ENCODE measurements around the gene KRT7. TPM values are rescaled to one million over a fixed set of nuclear protein-coding genes. Genes with fewer than 3 reads are reported as not detected.
"Not testable (repeated sequence)": the region's sequence is repeated elsewhere in the genome, so short reads cannot be mapped to it uniquely, and the experiment has no call there.

The KRT7 gene
- total RNA-seq, 1 experiment from 2014 or later = 0.80 TPM

- H3K4me3 ChIP-seq (ENCODE audit: insufficient read depth, low read depth, low read length) = no peak within 1 kb of the TSS
- H3K27me3 ChIP-seq (ENCODE audit: control insufficient read depth, insufficient read depth, low read length) = peaks cover 12% of the 10 kb centered on the region
- DNase-seq = no peak
- no peaks in the 10 kb centered on the region for H3K36me3 ChIP-seq (replicated peaks; ENCODE audit: control insufficient read depth, insufficient read depth, low read length)
Measured at GRCh38 chr12:52274521-52275120, 41.6 kb downstream of the KRT7 start, which contains the start of gene KRT86. Gene KRT86, plus strand, starts transcription at chr12:52274645. Its CDS starts 27,272 bp downstream, at chr12:52301917.

DNA sequence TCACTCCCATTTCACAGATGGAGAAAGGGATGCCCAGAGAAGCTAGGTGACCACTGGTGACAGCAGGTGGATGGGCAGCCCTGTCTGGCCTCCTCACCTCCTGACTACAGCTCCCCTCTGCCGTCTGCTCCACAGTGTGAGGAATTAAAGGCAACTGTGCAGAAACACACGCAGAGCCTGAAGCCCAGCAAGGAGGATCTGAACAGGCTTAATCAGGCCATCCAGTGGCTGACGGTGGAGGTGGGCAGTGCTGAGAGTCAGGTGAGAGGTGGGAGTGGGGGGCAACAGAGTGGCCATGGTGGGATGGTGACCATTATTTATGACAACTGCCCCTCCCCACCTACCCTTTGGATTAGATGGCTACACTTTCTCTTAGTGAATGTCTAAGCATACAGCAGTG is 42.6 kb downstream of the KRT7 start:
- Histone ChIP-seq H3K4me3 (ENCODE audit: insufficient read depth, low read depth, low read length) (no peak overlapping the region), H3K27me3 (ENCODE audit: control insufficient read depth, insufficient read depth, low read length) (peaks cover 12% of the 10 kb centered on the region), H3K36me3 (replicated peaks; ENCODE audit: control insufficient read depth, insufficient read depth, low read length) (no peaks in the 10 kb centered on the region)
- DNase-seq = no peak

DNA sequence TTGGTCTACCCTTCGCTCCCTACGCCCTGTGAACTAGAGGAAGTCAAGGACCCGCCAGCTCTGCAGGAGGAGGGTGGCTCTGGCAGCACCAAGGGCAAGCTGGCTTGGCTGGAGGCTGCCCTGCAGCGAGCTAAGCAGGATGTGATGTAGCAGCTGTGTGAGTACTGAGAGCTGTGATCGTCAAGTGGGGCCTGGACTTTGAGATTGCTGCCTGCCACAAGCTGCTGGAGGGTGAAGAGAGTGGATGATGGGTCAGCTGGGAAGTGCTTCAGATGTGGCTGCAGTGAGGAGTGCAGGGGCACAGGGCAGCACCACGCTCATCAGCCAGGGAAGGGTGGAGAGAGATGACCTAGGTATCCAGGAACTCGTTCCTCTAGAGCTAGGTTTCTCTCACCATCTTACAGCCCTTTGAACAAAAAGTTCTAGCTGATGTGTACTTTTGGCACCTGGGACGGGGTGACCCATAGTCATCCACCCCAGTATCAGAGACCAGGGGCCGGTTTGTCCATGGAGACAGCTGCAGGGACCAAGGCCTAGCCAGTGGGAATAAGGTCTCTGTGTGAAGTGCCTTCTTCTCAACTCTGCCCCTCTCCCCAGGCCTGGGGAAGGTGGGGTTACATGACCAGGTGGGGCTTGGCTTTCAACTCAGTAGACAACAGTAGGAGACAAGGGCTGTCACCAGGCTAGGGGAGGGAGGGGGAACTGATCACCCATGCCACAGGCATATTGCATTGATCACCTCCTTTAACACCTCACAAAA is 44.6 kb downstream of the KRT7 start:
- Histone ChIP-seq H3K36me3 (replicated peaks; ENCODE audit: control insufficient read depth, insufficient read depth, low read length) (no peaks in the 10 kb centered on the region), H3K27me3 (ENCODE audit: control insufficient read depth, insufficient read depth, low read length) (peaks cover 12% of the 10 kb centered on the region), H3K4me3 (ENCODE audit: insufficient read depth, low read depth, low read length) (no peak overlapping the region)
- DNase-seq = no peak

- peak; percentile 96 for DNase-seq
- H3K36me3 ChIP-seq (replicated peaks; ENCODE audit: control insufficient read depth, insufficient read depth, low read length) = no peaks in the 10 kb centered on the region
- H3K4me3 ChIP-seq (ENCODE audit: insufficient read depth, low read depth, low read length) = peak overlapping the region; percentile 9; the same call in 1 of the 2 replicates
- H3K27me3 ChIP-seq (ENCODE audit: control insufficient read depth, insufficient read depth, low read length) = peaks cover 12% of the 10 kb centered on the region
Measured at GRCh38 chr12:52278575-52279421, 45.8 kb downstream of the KRT7 start.

GRCh38 chr12:52279422-52280318 is 46.6 kb downstream of the KRT7 start:
- Histone ChIP-seq H3K27me3 (ENCODE audit: control insufficient read depth, insufficient read depth, low read length) (peaks cover 12% of the 10 kb centered on the region), H3K36me3 (replicated peaks; ENCODE audit: control insufficient read depth, insufficient read depth, low read length) (no peaks in the 10 kb centered on the region), H3K4me3 (ENCODE audit: insufficient read depth, low read depth, low read length) (no peak overlapping the region)
- peak; percentile 17 for DNase-seq

GRCh38 chr12:52280319-52280795 is 47.3 kb downstream of the KRT7 start:
- no peak for DNase-seq
- Histone ChIP-seq H3K4me3 (ENCODE audit: insufficient read depth, low read depth, low read length) (no peak overlapping the region), H3K36me3 (replicated peaks; ENCODE audit: control insufficient read depth, insufficient read depth, low read length) (no peaks in the 10 kb centered on the region), H3K27me3 (ENCODE audit: control insufficient read depth, insufficient read depth, low read length) (peaks cover 12% of the 10 kb centered on the region)

DNA sequence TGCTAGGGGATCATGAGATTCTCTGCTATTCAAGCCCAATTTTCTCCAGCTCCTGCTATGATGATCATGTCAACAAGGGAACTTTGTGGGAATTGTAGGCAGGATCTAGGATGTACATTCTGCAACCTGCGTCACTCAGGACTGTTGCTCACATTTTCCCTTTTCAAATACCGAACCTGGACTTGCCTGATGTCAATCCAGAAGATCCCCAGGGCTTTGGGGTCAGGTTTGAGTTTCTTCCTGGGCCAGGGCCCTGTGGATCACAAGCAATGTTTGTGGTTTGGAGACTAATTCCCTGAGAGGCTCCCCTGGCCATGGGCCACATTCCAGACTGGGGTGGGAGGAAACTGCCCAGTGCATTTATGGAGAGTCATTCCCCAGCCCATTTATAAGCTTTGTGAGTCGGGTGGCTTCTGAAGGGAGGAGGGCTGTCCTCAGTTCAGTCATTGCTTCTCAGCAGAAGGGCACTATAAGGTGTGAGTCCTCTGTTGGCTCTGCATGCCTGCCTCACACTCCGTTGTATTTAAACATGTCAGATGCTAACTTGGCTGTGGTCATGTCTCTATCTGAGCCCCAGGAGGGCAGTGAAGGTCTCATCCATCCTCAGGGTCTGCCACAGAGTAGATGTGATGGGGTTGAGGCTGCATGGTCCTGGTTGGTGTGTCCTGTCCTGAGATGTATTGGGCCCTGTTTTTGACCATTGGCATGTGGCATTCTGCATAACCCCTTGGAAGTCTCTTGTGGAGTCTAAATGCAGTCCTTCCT is 47.9 kb downstream of the KRT7 start:
- peaks cover 12% of the 10 kb centered on the region for H3K27me3 ChIP-seq (ENCODE audit: control insufficient read depth, insufficient read depth, low read length)
- no peak for DNase-seq
- no peaks in the 10 kb centered on the region for H3K36me3 ChIP-seq (replicated peaks; ENCODE audit: control insufficient read depth, insufficient read depth, low read length)
- H3K4me3 ChIP-seq (ENCODE audit: insufficient read depth, low read depth, low read length) = no peak overlapping the region

- Histone ChIP-seq H3K4me3 (ENCODE audit: insufficient read depth, low read depth, low read length) (no peak overlapping the region), H3K36me3 (replicated peaks; ENCODE audit: control insufficient read depth, insufficient read depth, low read length) (no peaks in the 10 kb centered on the region), H3K27me3 (ENCODE audit: control insufficient read depth, insufficient read depth, low read length) (no peaks in the 10 kb centered on the region)
- DNase-seq = no peak
Measured at GRCh38 chr12:52284562-52285171, 51.6 kb downstream of the KRT7 start.

- Histone ChIP-seq H3K36me3 (replicated peaks; ENCODE audit: control insufficient read depth, insufficient read depth, low read length) (no peaks in the 10 kb centered on the region), H3K4me3 (ENCODE audit: insufficient read depth, low read depth, low read length) (no peak overlapping the region), H3K27me3 (ENCODE audit: control insufficient read depth, insufficient read depth, low read length) (no peaks in the 10 kb centered on the region)
- DNase-seq = no peak
Measured at GRCh38 chr12:52285172-52285745, 52.2 kb downstream of the KRT7 start.

GRCh38 chr12:52285851-52286530 is 52.9 kb downstream of the KRT7 start:
- no peak for DNase-seq
- no peaks in the 10 kb centered on the region for H3K36me3 ChIP-seq (replicated peaks; ENCODE audit: control insufficient read depth, insufficient read depth, low read length)
- H3K4me3 ChIP-seq (ENCODE audit: insufficient read depth, low read depth, low read length) = no peak overlapping the region
- H3K27me3 ChIP-seq (ENCODE audit: control insufficient read depth, insufficient read depth, low read length) = no peaks in the 10 kb centered on the region

DNA sequence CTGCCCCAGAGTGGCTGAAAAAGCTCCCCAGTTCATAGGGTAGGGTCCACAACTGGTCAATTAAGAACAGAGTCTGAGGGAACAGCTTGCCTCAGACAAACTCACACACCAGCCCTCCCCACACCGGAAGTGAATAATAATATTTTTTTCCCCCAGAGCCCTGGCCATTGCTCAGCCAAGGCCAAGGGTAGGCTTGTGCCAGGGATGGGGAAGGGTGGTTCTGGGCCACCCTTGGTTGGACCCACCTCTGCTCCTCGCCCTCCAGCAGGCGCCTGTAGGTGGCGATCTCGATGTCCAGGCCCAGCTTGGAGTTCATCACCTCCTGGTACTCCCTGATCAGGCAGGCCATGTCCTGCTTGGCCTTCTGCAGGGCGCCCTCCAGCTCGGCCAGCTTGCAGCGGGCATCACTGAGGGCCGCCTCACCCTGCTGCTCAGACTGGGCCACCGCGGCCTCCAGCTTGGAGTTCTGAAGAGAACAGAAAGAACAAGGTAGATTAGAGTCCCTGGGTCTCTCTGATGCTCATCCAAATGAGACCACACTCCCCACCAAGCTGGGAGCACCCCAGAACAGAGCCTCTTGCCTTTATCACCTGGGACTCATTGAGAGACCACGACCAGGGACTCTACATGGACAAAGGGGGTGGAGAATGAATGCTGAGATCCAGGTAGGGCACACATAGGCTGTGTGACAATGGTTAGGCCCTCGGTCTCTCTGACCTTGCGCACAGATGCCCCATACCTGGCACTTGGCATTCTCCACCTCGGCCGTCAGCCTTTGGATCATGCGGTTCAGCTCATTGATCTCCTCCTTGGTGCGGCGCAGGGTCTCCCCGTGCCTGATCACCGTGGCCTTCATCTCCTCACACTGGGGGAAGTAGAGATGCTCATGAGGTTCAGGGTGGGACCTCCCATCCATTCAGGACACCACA is 54.1 kb downstream of the KRT7 start:
- not testable (repeated sequence) for H3K4me3 ChIP-seq (ENCODE audit: insufficient read depth, low read depth, low read length); H3K27me3 ChIP-seq (ENCODE audit: control insufficient read depth, insufficient read depth, low read length); H3K36me3 ChIP-seq (replicated peaks; ENCODE audit: control insufficient read depth, insufficient read depth, low read length)
- peak; percentile 67 for DNase-seq
